SW 1271 (cell line): Measurements from ENCODE around the gene SDF4.

ENCODE experiments used
- DNase-seq, 2 experiments: peaks; one replicate each; lab custom pipeline; 2025; lab: John Stamatoyannopoulos, UW

Gene SDF4, protein sequence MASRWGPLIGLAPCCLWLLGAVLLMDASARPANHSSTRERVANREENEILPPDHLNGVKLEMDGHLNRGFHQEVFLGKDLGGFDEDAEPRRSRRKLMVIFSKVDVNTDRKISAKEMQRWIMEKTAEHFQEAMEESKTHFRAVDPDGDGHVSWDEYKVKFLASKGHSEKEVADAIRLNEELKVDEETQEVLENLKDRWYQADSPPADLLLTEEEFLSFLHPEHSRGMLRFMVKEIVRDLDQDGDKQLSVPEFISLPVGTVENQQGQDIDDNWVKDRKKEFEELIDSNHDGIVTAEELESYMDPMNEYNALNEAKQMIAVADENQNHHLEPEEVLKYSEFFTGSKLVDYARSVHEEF

DNA sequence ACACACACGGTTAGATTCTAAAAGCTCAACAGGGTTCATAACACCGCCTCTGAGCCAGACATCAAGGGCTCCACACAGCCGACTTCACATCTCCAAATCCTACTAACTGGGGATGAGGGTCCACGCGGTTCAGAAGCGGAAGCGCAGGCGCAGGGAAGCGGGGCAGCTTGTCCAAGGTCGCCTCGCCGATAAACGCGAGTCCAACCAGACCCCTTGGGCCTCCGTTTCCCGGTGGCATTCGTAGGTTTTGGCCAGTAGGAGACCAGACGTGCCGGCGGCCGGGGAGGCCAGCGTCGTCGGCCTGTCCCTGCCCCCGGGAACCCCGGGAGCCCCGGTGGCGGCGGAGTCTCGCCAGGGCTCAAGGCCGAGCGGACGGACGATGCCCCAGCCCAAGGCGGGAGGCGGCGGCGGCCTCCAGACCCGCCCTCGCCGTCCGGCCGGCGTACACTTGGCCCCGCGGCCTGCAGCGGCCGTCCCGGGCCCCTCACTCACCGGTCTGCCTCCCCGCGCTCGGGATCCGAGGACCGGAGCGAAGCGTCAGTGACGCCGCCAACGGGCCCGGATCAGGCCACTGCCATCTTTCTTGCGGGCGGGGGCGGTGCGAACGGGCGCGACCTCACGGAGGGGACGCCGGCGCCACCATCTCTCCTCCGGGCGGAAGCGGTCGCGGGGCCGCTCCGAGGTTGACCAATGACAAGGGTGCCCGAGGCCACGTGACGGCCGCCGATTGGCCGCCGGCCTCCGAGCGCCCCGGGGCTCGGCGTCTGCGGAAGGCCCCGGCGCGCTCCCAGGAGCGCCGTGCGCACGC lies at the start of gene SDF4:
Gene SDF4, minus strand, starts transcription at position 602 of the 808 bp plus-strand sequence. CDS start 3,229 bp downstream, outside the sequence.
- DNase-seq = peak; percentile 64 to 80

DNA sequence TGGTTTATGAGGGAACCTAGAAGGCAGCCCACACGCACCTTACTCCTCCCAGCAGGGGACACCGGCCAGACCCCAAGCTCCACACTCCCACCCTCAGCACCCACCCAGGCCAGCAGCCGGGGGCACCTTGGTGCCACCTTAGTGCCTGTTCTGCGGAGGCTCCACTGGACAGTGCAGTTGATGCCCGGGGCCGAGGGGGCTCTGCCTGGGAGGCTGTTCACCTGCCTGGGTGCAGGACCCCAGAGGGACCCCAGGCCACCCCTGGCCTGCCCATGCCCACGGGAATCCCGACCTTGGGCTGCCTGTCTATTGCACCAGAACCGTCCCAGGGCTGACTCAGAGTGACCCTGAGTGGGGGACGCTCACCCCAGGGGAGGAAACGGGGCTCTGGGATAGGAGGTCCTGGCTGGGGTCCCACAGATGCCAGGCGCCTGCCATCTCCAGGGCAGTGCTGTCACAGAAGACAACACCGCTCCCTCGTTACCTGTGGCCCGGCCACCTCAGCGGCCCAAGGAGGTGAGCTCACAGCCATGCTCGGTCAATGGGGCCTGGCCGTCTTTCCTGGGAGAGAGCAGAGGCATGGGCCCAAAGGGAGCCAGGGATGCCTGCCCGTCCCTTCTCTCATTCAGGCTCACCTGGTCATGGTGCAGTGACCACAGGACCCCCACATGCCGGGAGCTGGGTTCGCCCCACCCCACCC lies 49.1 kb upstream of the SDF4 start:
- no peak for DNase-seq

DNA sequence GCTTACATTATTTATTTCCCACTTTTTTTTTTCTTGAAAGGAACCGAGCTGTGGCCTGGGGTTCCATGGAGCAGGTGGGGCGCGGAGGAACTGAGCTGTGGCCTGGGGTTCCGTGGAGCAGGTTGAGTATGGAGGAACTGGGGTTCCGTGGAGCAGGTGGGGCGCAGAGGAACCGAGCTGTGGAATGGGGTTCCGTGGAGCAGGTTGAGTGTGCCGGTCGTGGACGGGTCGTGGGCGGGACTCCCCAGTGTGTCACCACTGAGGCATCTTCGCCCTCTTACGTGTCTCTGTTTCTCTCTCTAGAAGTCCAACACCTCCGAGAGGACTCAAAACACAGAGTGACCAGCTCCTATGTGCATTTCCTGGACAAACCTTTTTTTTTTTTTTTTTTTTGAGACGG lies 47.2 kb upstream of the SDF4 start:
- DNase-seq = no peak

DNA sequence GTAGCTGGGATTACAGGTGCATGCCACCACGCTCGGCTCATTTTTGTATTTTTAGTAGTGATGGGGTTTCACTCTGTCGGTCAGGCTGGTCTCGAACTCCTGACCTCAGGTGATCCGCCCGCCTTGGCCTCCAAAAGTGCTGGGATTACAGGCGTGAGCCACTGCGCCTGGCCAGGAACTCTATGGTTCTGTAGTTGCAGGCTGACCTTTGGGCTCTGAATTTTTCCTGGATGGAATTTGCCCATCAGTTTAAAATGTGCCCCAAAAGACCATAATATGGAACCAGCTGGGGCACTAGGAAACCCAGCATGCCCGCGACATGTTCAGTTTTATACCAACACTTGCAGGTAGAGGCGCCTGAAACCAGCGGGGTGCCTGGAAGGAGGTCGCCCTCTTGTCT lies 46.8 kb upstream of the SDF4 start:
- no peak for DNase-seq

DNA sequence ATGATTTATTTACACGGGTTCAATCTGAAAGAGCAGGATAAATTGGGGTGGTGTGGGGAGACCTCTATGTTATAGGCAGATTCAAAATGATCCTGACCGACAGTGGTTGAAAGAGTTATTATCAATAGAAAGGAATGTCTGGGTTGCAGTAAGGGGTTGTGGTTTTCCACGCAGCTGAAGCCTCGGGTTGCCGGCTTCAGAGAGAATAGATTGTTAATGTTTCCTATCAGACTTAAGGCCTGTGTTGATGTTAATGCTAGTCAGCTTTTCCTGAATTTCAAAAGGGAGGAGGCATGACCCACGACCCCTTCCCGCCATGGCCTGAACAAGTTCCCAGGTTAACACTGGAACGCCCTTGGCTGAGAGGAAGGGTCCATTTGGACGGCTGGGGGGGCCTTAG lies 44.0 kb upstream of the SDF4 start:
- DNase-seq = no peak

DNA sequence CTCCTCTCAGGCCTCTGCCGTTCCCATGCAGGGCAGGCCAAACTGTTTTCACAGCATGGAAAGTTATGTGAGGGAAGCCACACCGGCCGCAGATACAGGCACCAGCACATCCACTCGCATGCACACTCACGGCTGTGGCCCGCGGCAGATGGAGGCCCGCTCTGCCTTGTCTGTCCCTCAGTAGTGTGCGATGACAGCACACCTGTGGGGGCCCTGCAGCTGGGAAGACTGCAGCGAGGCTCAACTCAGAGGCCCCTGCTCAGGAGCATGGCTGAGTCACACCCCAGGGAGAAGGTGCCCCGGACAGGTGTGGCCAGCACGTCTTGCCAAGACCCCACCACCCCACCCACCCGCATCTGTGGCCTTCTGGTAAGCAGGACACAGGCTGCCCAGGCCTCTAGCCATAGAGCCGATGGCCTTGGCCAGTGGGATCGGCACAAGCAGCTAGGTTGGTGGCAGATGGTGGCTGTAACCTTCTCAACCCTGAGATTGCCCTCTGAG lies 43.2 kb upstream of the SDF4 start:
- no peak for DNase-seq

DNA sequence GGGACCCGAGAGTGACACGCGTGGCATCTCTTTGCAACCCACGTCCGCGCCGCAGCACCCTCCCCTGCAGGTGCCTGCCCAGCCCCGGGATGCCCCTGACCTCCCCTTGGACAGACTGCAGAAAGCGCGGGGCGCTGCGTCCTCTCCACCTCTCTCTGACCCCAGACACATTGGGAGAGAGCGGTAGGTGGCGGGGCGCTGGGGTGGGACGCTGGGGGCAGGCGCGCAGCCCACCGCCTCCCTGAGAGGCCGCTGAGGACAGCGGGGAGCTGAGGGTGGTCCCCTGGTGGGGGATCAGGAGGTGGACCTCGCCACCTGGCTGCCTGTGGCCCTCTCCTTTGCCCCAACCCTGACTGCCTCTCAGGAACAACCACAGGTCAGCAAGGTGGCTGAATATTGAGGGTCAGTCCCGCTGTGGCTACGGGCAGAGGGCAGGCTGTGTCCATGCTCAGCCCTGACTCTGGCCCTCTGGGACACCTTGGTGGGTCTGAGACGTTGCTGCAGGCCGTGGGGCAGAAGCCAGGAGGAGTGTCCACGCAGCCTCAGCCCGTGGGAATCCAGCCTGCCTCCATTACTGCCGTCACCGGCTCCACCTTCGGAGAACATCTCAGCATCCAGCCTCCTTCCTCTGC lies 42.6 kb upstream of the SDF4 start:
- DNase-seq = no peak

DNA sequence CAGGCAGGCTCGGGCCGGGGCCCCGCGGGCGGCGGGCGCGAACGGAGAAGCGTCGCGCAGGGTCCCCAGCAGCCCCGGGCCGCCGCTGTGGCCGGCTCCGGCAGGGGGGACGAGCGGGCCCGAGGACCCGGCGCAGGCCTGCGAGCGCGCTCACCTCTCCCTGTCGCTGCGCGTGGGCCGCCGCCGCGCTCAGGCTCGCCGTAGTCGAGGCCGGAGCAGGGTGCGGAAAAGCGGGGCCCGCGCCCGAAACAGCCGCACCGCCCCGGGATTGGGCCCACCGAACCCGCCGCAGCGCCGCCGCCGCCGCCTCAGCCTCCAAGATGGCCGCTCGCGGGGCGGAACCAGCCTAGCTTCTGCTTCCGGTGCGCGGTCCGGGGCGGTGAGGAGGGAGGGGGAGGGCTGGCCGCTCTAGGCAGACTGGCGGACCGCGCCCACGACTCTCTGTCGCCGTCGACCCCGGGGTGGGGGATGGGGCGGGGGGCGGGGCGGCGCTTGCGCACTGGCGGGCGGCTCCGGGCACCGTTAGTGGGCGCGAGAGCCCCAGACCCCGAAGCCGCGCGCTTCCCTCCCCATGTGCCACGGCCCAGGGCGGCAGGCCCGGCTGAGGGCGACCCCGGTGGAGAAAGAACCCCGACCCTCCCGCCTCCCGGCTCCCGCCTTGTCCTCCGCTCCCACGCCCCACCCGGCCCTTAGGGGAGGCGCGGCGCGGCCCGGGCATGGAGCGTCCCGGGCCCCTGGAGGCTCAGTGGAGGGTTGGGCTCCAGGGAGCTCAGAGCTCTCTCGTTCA lies 41.9 kb upstream of the SDF4 start, which contains the start of gene UBE2J2:
Gene UBE2J2, minus strand, starts transcription at position 343 of the 787 bp plus-strand sequence. CDS start 5,862 bp downstream, outside the sequence.
- DNase-seq = peak; percentile 53 to 81

DNA sequence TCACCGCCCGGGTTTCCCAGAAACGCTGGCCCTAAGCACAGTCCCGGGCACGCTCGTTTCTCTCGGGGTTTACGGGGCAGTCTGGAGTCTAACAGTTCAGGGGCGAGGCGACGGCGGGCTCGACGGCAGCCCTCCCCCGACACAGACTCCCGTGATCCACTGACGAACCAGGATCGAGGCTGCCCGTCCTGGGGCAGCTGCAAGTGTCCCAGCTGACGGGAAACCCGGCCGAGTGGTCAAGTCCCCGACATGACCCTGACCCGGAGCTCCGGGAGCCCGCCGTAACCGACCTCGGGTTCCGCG lies 41.4 kb upstream of the SDF4 start:
- no peak for DNase-seq

DNA sequence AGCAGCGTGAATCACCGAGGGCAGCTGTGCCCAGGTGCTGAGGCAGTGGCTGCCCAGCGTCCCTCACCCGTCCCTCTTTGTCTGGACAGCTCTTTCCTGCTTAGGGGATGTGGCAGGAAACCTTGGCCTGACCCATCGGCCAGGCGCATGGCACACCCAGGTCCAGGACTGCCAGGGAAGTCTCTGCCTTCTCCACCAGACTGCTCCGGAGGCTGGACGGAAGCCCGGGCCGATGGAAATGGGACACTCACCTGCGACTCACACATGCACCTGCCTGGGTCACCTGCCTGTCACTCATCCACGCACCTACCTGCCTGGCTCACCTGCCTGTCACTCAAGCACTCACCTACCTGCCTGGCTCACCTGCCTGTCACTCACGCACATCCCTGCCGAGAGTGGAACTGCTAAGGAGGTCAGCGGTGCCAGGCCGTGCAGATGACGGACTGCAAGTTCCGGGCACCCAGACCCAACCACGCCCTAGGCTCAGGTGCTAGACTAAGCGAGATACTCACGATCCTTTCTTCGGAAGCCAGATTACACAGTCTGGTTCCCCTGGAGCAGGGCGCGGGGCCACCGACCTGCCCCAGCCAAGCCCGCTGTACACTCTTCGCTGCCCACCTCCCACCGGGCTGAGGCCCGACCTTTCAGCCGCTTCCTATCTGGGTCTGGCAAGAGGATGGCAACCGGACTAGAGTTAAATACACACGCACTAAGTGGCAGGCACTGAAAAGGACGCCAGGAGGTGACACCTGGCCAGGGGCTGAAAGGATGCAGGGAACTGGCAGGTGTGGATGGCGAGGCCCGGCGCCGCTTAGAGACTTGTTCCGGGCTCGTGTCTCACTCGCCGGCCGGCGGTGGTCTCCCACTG lies 40.8 kb upstream of the SDF4 start:
- no peak for DNase-seq

DNA sequence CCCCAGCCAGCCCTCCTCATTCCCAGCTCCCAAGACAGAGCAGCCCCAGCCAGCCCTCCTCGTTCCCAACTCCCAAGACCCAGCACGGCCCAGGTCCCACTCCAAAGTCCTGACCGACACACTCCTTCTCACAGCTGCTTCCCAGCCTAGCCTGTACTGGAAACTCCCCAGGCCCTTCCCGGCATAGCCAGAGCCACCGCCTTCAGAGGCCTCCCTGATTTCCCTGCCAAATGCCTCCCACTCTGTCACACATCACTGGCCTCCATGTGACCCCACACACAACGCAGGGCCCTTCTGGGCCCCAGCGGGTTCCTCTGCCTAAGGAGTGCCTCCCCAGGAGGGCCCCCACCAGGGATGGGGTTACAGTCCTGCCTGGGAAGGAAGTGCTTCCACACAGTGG lies 39.0 kb upstream of the SDF4 start:
- no peak for DNase-seq

DNA sequence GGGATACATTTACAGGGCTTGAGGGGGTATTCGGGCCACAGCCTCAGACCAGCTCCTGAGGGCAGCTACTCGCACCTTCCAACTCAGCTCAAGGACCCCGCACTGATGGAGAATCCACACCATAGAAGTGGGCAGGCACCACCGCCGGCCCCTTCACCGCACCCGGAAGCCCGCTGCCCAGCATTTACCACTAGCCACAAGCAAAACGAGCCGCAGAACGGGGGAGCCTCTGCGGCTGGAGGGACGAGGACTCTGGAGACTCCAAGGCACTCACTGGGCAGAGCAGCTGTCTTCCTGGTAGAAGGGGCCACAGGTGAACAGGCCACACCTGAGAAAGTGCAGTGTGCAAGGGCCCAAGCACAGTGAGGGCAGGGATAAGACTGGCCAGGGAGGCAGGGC lies 36.5 kb upstream of the SDF4 start:
- no peak for DNase-seq

DNA sequence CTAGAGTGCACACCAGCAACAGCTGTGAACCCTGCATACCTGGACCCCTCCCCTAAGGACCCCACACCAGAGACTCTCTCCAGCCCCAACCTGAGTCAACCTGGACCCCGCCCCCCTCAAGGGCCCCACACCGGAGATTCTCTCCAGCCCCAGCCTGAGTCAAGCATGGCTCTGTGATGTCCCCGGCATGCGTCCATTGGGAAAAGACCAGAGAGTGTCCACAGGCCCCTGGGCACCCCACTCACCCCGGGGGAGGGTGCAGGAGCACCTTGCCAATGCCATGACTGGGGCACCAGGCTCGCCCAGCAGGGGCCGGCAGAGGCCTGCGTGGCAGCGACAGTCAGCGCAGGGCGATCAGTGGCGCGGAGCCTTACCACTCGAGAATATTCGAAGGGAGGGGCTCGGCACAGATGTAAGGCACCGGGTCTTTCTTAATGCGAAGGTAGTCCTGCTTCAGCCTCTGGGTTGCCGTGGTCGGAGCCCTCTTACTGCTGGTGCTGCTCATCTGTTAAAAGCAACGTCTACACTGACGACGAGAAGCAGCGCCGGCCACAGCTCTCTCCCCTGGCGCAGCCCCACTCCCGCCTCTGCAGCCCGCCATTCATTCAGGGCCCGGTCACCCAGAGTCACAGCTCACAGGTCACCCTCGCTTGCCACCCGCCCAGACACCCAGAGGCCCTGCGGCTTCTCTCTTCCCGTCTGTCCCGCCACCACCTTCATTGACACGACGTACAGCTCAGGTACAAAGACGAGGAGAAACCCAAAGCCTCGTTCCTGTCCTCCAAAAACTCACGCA lies 35.9 kb upstream of the SDF4 start:
- DNase-seq = no peak

DNA sequence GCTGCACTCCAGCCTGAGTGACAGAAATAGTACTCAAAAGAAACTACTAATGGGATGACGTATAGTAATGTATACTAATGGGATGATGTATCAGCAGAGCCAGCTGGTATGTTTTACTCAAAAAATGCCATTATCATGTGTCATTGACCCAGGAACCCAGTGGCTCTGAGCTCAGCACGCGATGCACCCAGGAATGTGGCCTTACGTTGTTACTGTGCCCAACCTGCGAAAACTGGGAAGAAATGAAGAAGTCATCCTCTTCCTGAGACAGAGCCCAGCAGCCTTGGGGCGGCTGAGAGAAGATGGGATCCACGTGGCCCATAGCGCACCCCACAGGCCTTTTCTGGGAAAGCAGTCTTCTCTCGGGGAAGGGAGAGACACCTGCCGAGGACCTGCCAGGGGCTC lies 33.1 kb upstream of the SDF4 start:
- peak; percentile 85 to 89 for DNase-seq

DNA sequence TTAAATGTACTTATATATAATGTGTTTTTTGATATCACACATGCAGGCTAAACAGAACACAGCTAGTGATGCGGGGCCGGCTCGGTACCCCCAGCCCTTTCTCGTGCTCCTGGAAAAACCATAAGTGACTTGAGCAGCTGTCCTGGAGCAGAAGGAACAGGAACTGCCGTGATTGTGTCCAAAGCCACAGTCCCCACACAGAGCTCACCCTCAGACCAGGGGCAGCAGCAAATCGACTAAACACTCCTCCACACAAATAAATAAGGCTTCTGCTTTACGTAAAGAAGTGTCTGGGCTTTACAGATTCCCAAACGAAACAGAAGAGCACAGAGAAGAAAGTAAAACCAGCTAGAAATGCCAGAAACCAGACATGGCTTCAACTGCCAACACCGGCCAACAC lies 32.2 kb upstream of the SDF4 start:
- no peak for DNase-seq

DNA sequence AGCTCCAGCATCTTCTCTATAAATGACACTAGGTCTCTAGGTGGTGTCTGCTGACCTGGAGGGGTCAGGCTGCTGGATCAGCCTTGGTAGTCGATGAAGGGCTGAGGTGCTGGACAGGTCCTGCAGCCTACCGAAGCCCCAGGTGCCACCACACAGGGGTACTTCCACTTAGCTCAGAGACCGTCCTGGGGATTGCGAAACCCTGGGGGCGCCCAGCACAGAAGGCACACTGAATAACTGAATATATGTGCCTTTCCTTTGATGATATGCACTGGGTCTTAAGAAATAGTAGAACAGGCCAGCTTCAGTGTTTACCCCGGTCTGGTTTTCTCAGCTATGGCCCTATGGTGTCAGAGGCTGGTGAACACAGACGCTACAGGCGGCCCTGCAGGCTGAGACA lies 31.0 kb upstream of the SDF4 start:
- DNase-seq = no peak

DNA sequence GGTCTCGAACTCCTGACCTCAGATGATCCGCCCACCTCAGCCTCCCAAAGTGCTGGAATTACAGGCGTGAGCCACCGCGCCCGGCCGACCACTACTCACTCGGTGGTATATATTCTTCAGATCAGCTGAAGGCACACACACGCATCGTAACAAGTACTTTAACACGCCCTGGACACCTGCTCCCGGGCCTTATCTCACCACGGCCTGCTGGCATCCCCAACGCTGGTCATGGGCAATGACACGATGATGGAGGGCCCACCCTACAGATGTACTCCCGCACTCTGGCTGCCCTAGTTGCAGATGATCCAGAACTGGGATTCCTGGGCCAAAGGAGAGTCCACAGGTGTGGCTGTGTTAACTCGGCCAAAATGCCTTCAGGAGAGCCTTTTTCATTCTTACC lies 30.3 kb upstream of the SDF4 start:
- no peak for DNase-seq

DNA sequence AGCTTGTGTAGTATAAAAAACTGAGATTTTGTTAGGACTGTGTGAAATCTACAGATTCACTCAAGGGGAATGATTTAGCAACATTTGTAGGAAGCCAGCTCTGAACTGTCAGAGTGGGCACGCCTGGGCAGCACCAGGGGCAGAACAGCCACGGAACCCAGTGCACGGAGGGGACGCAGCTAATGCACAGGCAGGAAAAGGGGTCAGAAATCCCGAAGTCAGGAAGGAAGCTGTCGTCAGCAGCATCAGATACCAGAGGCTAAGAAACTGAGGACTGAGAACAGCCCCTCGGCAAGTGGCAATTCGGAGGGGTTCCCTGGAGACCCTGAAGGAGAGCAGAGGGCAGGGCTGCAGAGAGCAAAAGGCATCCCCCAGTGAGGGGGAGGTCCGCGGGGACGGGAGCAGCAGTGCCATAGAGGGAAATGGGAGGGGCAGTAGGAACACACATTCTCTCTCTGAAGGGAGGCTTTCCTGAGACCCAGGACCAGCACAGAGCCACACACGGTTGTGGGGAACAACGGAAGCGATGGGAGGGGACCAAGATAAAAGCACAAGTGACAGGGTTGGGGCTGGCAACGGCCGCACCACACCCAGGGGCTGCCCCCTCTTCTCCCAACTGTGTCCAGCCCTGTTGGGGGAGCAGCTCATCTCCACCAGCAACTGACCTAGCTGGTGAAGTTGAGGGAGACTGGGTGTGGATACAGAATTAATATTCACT lies 29.2 kb upstream of the SDF4 start:
- DNase-seq = no peak
